NCI-H524 (cell line): ENCODE measurements around the gene POMT2.

ENCODE experiments used
- DNase-seq, 2 experiments: peaks; one replicate each; lab custom pipeline; 2025; lab: John Stamatoyannopoulos, UW

POMT2 gene

GRCh38 chr14:77240336-77240915 lies 80.3 kb downstream of the POMT2 start:
- peak; percentile 93 to 96 for DNase-seq

GRCh38 chr14:77239412-77239811 lies 81.3 kb downstream of the POMT2 start:
- DNase-seq, result no peak

GRCh38 chr14:77238996-77239395 lies 81.7 kb downstream of the POMT2 start:
- peak; percentile 18 to 73 for DNase-seq

- no peak for DNase-seq
Observed at GRCh38 chr14:77238356-77238755, 82.3 kb downstream of the POMT2 start.

GRCh38 chr14:77236814-77237213 lies 83.9 kb downstream of the POMT2 start:
- DNase-seq, result peak in 1 of 2 experiments; percentile 48

- no peak for DNase-seq
Observed at GRCh38 chr14:77231721-77232120, 89.0 kb downstream of the POMT2 start.

GRCh38 chr14:77230914-77231313 lies 89.8 kb downstream of the POMT2 start:
- no peak for DNase-seq

GRCh38 chr14:77228056-77228455 lies 92.6 kb downstream of the POMT2 start:
- no peak for DNase-seq

- DNase-seq, result no peak
Observed at GRCh38 chr14:77225892-77226557, 94.7 kb downstream of the POMT2 start.

GRCh38 chr14:77225254-77225653 lies 95.4 kb downstream of the POMT2 start:
- no peak for DNase-seq
